Chondrocyte (in vitro differentiated cells): ENCODE data around the gene RBM17. TPM values are rescaled to one million over a fixed set of nuclear protein-coding genes. Genes with fewer than 3 reads are reported as not detected.

Source experiments
- DNase-seq: peaks from one replicate; pipeline ENCODE4 v3.0.0; 2021; ENCODE audit warnings: mixed read lengths, low spot score
- H3K27ac Mint-ChIP-seq: one replicate; pipeline ENCODE4 v1.8.0; 2021; ENCODE audit warnings: mild to moderate bottlenecking, moderate library complexity, mixed read lengths; ENCODE audit not compliant: unreplicated experiment
- H3K27me3 Mint-ChIP-seq: 2 replicates; pipeline ENCODE4 v1.8.0; 2021; ENCODE audit warnings: low read depth, mixed read lengths
- H3K36me3 Mint-ChIP-seq: 2 replicates; pipeline ENCODE4 v1.8.0; 2021; ENCODE audit warnings: low read depth, mixed read lengths
- H3K4me1 Mint-ChIP-seq: 2 replicates; pipeline ENCODE4 v1.8.0; 2021; ENCODE audit warnings: low read depth, mild to moderate bottlenecking, mixed read lengths
- H3K4me3 Mint-ChIP-seq: one replicate; pipeline ENCODE4 v1.8.0; 2021; ENCODE audit warnings: mild to moderate bottlenecking, moderate library complexity, mixed read lengths; ENCODE audit not compliant: unreplicated experiment
- H3K9me3 Mint-ChIP-seq: 2 replicates; pipeline ENCODE4 v1.8.0; 2021; ENCODE audit warnings: low read depth, mixed read lengths
- total RNA-seq: library from RNA; stranded (reverse); gene quantifications from 3 replicates; pipeline ENCODE4 v1.2.1, GENCODE V29; 2021
- TF ChIP-seq, protein P1 (sequence below): fragments of 200-600 bp; sonication (generic); IDR thresholded peaks from 2 replicates; pipeline ENCODE4 v1.5.0; 2021; ENCODE audit warnings: antibody characterized with exemption, mild to moderate bottlenecking, moderate library complexity

The RBM17 gene
- total RNA-seq, 1 donor from 2014 or later, result 59.0 TPM

- peaks cover 37% of the 10 kb centered on the region for H3K27me3 Mint-ChIP-seq
- no peaks in the 10 kb centered on the region for H3K4me1 Mint-ChIP-seq
- no peak overlapping the region for H3K4me3 Mint-ChIP-seq
- peaks cover 3% of the 10 kb centered on the region for H3K9me3 Mint-ChIP-seq
- TF ChIP-seq, protein P1, sequence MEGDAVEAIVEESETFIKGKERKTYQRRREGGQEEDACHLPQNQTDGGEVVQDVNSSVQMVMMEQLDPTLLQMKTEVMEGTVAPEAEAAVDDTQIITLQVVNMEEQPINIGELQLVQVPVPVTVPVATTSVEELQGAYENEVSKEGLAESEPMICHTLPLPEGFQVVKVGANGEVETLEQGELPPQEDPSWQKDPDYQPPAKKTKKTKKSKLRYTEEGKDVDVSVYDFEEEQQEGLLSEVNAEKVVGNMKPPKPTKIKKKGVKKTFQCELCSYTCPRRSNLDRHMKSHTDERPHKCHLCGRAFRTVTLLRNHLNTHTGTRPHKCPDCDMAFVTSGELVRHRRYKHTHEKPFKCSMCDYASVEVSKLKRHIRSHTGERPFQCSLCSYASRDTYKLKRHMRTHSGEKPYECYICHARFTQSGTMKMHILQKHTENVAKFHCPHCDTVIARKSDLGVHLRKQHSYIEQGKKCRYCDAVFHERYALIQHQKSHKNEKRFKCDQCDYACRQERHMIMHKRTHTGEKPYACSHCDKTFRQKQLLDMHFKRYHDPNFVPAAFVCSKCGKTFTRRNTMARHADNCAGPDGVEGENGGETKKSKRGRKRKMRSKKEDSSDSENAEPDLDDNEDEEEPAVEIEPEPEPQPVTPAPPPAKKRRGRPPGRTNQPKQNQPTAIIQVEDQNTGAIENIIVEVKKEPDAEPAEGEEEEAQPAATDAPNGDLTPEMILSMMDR, result no peak
- DNase-seq, result no peak
- H3K36me3 Mint-ChIP-seq, result no peaks in the 10 kb centered on the region
- H3K27ac Mint-ChIP-seq, result no peak overlapping the region
Measured at GRCh38 chr10:6077071-6077675, 11.7 kb upstream of the RBM17 start.

DNA sequence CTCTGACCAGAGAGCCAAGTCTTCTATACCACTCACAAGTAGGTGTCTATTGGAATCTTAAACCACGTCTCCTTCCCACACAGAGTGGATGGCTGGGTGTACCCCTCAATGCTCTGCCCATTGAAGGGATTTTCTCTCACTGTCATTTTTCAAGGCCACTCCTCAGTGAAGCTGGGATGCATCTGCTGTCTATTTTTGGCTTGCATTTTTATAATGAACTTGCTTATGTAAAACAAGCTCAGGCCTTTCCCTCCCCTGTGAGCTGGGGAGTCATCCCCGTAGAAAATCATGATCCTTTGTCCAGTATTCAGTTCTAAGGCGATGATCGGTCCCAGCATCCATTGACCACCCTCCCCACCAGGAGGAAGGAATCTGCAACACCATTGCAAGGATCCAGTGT is 9.8 kb upstream of the RBM17 start:
- TF ChIP-seq, protein P1, result no peak
- Mint-ChIP-seq H3K27me3 (peaks cover 38% of the 10 kb centered on the region), H3K36me3 (no peaks in the 10 kb centered on the region), H3K4me1 (peaks cover 11% of the 10 kb centered on the region), H3K9me3 (peaks cover 3% of the 10 kb centered on the region), H3K27ac (no peak overlapping the region), H3K4me3 (no peak overlapping the region)
- no peak for DNase-seq

DNA sequence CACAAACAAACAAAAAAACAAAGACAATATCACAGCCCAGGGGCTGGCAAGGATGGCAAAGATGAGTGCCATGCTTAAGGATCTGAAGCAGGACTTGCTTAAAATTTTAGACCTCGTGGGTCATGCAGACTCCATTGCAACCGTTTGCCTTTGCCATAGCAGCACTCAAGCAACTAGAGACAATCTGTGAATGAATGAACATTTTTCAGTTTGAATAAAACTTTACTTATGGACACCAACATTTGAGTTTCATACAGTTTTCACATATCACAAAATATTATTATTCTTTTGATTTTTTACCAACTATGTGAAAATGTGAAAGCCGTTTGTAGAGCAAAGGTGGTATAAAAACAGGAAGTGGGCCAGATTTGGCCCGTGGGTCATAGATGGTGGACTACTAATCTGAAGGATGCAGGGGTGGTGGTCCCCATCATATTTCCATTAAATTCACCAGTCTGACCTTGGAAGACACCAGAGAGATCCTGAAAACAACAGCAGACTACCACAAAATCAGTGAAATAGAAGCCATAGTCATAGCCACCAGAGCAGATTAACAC is 8.3 kb upstream of the RBM17 start:
- TF ChIP-seq, protein P1, result no peak

GRCh38 chr10:6082496-6083395 is 6.1 kb upstream of the RBM17 start:
- DNase-seq, result no peak
- peaks cover 18% of the 10 kb centered on the region for H3K4me1 Mint-ChIP-seq
- no peaks in the 10 kb centered on the region for H3K36me3 Mint-ChIP-seq
- no peak overlapping the region for H3K27ac Mint-ChIP-seq
- TF ChIP-seq, protein P1, result no peak
- peaks cover 15% of the 10 kb centered on the region for H3K27me3 Mint-ChIP-seq
- H3K4me3 Mint-ChIP-seq, result no peak overlapping the region
- peaks cover 3% of the 10 kb centered on the region for H3K9me3 Mint-ChIP-seq

More for the DNA sequence above, 8.3 kb upstream of the RBM17 start:
- Mint-ChIP-seq H3K27me3 (peaks cover 27% of the 10 kb centered on the region), H3K9me3 (peaks cover 3% of the 10 kb centered on the region), H3K4me1 (peaks cover 11% of the 10 kb centered on the region), H3K36me3 (no peaks in the 10 kb centered on the region), H3K27ac (no peak overlapping the region), H3K4me3 (no peak overlapping the region)
- DNase-seq, result no peak
